Fibroblast of skin of scalp (primary cell): ENCODE data around the gene RAB3D.

Experiments used
- DNase-seq: peaks from one replicate; pipeline ENCODE4 v3.0.0-alpha.2; 2013

The RAB3D gene

GRCh38 chr19:11295180-11295579 is 44.3 kb downstream of the RAB3D start:
- no peak for DNase-seq

DNA sequence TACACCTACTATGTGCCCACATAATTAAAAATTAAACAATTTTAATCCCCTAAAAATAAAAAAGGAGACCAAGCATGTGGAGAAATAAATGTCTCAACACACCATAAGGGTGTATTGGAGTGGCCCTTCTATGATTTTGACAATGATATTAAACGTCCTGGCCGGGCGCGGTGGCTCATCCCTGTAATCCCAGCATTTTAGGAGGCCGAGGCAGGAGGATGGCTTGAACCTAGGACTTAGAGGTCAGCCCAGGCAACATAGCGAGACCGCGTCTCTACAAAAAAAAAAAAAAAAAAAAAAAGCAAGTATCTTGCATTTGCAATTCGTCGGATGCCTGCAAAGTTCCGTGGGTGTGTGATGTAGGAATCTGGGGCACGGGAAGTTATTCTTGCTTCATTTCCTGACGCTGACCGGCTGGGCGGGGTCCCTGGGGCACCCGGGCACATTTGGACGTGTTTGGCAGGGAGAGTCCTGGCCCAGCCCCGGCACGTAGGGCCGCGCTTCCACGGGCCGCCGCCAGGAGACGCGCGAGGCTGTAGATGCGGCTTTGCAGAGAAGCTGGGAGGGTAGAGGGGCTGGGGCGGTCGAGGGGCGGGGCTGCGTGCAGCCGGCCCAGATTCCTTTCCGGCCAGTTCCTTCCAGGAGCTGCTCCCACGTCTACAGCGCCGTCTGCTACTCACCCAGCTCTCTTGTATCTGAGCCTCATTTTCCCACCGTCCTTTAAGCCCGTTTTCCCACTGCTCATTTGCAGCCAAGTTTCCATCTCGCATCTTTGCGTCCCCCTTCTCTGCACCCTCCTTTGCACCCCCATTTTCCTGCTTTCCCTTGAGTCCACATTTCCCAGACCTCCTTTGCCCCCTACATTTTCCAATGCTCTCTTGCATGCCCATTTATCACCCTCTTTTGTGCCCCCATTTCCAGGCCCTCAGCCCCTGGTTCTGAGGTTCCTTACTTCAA is 45.7 kb downstream of the RAB3D start:
- peak; percentile 92 for DNase-seq

DNA sequence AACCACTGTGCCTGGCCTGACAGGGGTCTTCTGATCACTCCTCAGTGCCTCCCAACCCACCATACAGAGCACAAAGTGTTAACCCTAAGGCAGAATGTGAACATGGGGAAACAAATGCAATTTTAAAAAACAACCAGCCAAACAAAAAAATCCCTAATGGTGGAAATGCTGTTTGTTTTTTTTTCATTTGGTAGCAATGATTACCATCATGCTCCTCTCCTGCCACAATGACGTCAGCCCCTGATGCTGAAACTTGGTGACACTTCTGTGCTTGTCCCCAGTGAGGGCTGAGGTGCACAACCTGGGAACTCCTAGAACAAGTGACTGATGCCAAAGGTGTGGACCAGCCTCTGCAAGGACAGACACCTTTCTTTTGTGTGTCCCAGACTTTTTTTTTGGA is 47.5 kb downstream of the RAB3D start:
- DNase-seq: no peak

DNA sequence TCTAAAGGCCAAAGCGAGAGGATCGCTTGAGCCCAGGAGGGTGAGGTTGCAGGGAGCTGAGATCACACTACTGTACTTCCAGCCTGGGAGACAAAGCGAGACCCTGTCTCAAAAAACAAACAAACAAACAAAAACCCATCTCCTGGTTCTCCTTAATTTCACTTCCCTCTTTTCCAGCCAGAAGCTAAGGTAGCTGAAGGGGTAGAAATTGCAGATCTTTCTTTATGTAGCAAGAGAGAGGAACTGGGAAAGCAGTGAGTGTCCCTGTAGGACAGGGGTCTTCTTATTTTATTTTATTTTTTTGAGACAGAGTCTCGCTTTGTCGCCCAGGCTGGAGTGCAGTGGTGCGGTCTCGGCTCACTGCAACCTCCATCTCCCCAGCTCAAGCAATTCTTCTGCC is 48.0 kb downstream of the RAB3D start:
- DNase-seq: no peak

- no peak for DNase-seq
Measured at GRCh38 chr19:11290256-11290655, 49.2 kb downstream of the RAB3D start.

GRCh38 chr19:11288349-11288748 is 51.1 kb downstream of the RAB3D start:
- no peak for DNase-seq

- DNase-seq: peak; percentile 69
Measured at GRCh38 chr19:11286312-11286974, 53.0 kb downstream of the RAB3D start.

- DNase-seq: peak; percentile 32
Measured at GRCh38 chr19:11284515-11284914, 54.9 kb downstream of the RAB3D start.

DNA sequence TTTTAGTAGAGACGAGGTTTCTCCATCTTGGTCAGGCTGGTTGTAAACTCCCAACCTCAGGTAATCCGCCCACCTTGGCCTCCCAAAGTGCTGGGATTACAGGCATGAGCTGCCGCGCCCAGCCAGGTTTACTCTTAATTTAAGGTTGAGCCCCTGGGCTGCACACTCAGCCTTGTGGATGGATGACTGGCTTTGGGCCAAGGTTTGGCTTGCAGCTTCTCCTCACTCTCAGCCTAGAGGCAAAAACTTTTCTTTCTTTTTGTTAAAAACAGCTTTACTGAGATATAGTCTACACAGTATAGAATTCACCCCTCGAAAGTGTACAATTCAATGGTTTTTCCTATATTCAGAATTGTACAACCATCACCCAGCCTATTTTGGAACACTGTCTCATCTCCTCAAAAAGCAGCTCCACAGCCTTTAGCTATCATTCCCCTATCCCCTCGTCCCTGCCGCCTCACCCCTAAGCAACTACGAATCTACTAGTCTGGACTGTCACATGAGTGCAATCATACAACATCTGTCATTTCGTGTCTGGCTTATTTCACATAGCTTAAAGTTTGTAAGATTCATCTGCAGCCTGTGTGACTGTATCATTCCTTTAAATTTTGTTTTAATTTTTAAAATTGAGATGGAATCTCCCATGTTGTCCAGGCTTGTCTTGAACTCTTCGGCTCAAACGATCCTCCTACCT is 58.0 kb downstream of the RAB3D start:
- no peak for DNase-seq

GRCh38 chr19:11279505-11280236 is 59.8 kb downstream of the RAB3D start:
- DNase-seq: no peak

DNA sequence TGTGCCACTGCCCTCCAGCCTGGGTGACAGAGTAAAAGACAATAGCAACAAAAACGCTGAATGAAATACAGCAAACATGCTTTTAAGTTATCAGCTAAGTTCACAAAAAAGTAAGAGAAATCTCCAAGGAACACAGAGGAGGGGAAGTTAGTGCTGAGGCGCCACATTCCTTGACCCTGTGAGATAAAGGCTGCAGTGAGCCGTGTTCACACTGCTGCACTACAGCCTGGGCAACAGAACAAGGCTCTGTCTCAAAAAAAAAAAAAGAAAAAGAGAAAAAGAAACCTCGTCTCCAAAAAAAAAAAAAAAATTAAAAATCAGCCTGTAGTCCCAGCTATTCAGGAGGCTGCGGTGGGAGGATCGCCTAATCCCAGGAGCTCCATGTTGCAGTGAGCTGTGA is 60.8 kb downstream of the RAB3D start:
- no peak for DNase-seq

- DNase-seq: no peak
Measured at GRCh38 chr19:11274533-11275086, 64.8 kb downstream of the RAB3D start.

- no peak for DNase-seq
Measured at GRCh38 chr19:11273989-11274388, 65.5 kb downstream of the RAB3D start.

- DNase-seq: no peak
Measured at GRCh38 chr19:11273296-11273695, 66.2 kb downstream of the RAB3D start.
